GM06990 (cell line): Measurements from ENCODE around the gene GFER.

Experiments used
- DNase-seq: peaks from one replicate; pipeline ENCODE4 v3.0.0-alpha.2; 2011; ENCODE audit not compliant: insufficient read length; ENCODE audit errors: extremely low read depth
- H3K27me3 ChIP-seq: replicated peaks from 2 replicates; pipeline ENCODE4 v1.6.0; 2011; ENCODE audit warnings: low read length; ENCODE audit not compliant: control insufficient read depth, insufficient read depth
- H3K36me3 ChIP-seq: 2 replicates; pipeline ENCODE4 v1.5.1; 2011; ENCODE audit warnings: low read length; ENCODE audit not compliant: control insufficient read depth, insufficient read depth
- H3K4me3 ChIP-seq: replicated peaks from 2 replicates; pipeline ENCODE4 v1.5.1; 2011; ENCODE audit warnings: low read depth, mild to moderate bottlenecking, control low read depth, low read length
- CTCF ChIP-seq: IDR thresholded peaks from 2 replicates; pipeline ENCODE4 v1.5.1; 2011; ENCODE audit warnings: low read length, control low read depth, mild to moderate bottlenecking, inconsistent platforms; ENCODE audit not compliant: insufficient read depth, poor library complexity, severe bottlenecking

The GFER gene

GRCh38 chr16:1941162-1942046 lies 42.6 kb upstream of the GFER start:
- no peak for DNase-seq
- peak overlapping the region; percentile 79; the same call in 1 of the 2 replicates for H3K4me3 ChIP-seq
- H3K27me3 ChIP-seq = no peaks in the 10 kb centered on the region
- TF ChIP-seq CTCF = no peak
- peaks cover 19% of the 10 kb centered on the region for H3K36me3 ChIP-seq

GRCh38 chr16:1942047-1942809 lies 41.8 kb upstream of the GFER start:
- peak overlapping the region; percentile 79 for H3K4me3 ChIP-seq
- no peak for DNase-seq

GRCh38 chr16:1942810-1943726 lies 40.9 kb upstream of the GFER start, which contains the start of gene MSRB1:
Gene MSRB1, minus strand, starts transcription at chr16:1943199. Its CDS starts 43 bp downstream, at chr16:1943156.
- DNase-seq = peak; percentile 97
- no peak for TF ChIP-seq CTCF
- no peaks in the 10 kb centered on the region for H3K27me3 ChIP-seq
- peak within 1 kb of the TSS; percentile 79 for H3K4me3 ChIP-seq
- H3K36me3 ChIP-seq = peaks cover 19% of the 10 kb centered on the region

More at GRCh38 chr16:1942047-1942809, 41.8 kb upstream of the GFER start:
- Histone ChIP-seq H3K36me3 (peaks cover 19% of the 10 kb centered on the region), H3K27me3 (no peaks in the 10 kb centered on the region)
- TF ChIP-seq CTCF = no peak

- no peak for DNase-seq
- Histone ChIP-seq H3K27me3 (no peaks in the 10 kb centered on the region), H3K4me3 (no peak overlapping the region), H3K36me3 (peaks cover 8% of the 10 kb centered on the region)
- no peak for TF ChIP-seq CTCF
These were observed 39.3 kb upstream of the GFER start for GRCh38 chr16:1944612-1945199.
